Smooth muscle cell (in vitro differentiated cells): ENCODE data around the gene SPRYD3. TPM values are rescaled to one million over a fixed set of nuclear protein-coding genes. Genes with fewer than 3 reads are reported as not detected.

Experiments
- DNase-seq: peaks from one replicate; lab custom pipeline; 2025; ENCODE audit not compliant: unreplicated experiment; lab: John Stamatoyannopoulos, UW
- H2AFZ ChIP-seq: fragments of 200-600 bp; sonication (generic); 2 replicates; pipeline ENCODE4 v1.6.0; 2016; ENCODE audit warnings: antibody characterized with exemption, low read depth, mild to moderate bottlenecking
- H3F3A ChIP-seq: fragments of 200-600 bp; sonication (generic); 2 replicates; pipeline ENCODE4 v1.6.0; 2017; ENCODE audit warnings: antibody characterized with exemption, low read depth
- H3K27ac ChIP-seq: fragments of 200-600 bp; sonication (generic); 2 replicates; pipeline ENCODE4 v1.5.1; 2016; ENCODE audit warnings: low read depth, mild to moderate bottlenecking
- H3K27me3 ChIP-seq: fragments of 200-600 bp; sonication (generic); 2 replicates; pipeline ENCODE4 v1.6.1; 2016; ENCODE audit warnings: low read depth, mild to moderate bottlenecking
- H3K36me3 ChIP-seq: fragments of 200-600 bp; sonication (generic); 2 replicates; pipeline ENCODE4 v1.5.1; 2016; ENCODE audit warnings: low read depth
- H3K4me1 ChIP-seq: fragments of 200-600 bp; sonication (generic); 2 replicates; pipeline ENCODE4 v1.5.1; 2016; ENCODE audit warnings: low read depth
- H3K4me2 ChIP-seq: fragments of 200-600 bp; sonication (generic); 2 replicates; pipeline ENCODE4 v1.6.0; 2016; ENCODE audit warnings: mild to moderate bottlenecking
- H3K4me3 ChIP-seq: fragments of 200-600 bp; sonication (generic); 2 replicates; pipeline ENCODE4 v1.5.1; 2016; ENCODE audit warnings: mild to moderate bottlenecking
- H3K79me2 ChIP-seq: fragments of 200-600 bp; sonication (generic); 2 replicates; pipeline ENCODE4 v1.6.0; 2016; ENCODE audit warnings: low read depth, mild to moderate bottlenecking
- H3K9ac ChIP-seq: fragments of 200-600 bp; sonication (generic); 2 replicates; pipeline ENCODE4 v1.6.0; 2016; ENCODE audit warnings: low read depth
- H3K9me3 ChIP-seq: fragments of 200-600 bp; sonication (generic); replicated peaks from 2 replicates; pipeline ENCODE4 v1.5.1; 2016; ENCODE audit warnings: low read depth
- H4K20me1 ChIP-seq: fragments of 200-600 bp; sonication (generic); 2 replicates; pipeline ENCODE4 v1.6.0; 2016; ENCODE audit warnings: low read depth
- WGBS: methylation state at CpG from one replicate; pipeline ENCODE4 v1.1.7; 2016; ENCODE audit warnings: low lambda C conversion rate; 5-methylcytosine and 5-hydroxymethylcytosine counted together
- polyA plus RNA-seq: library from polyadenylated mRNA; unstranded; fragments of >200 nt; fragmentation: Nextera tagmentation; extraction: Ambion mirVana; gene quantifications from 2 replicates; pipeline ENCODE4 v1.2.1, GENCODE V29; 2016
- total RNA-seq: library from RNA; depleted of rRNA; stranded (reverse); fragments of >200 nt; gene quantifications from 2 replicates; pipeline ENCODE4 v1.2.3, GENCODE V29; 2014
- TF ChIP-seq, protein P1 (sequence below): fragments of 200-600 bp; sonication (generic); IDR thresholded peaks from 2 replicates; pipeline ENCODE4 v1.5.1; 2017; ENCODE audit warnings: borderline replicate concordance, mild to moderate bottlenecking, antibody characterized with exemption; ENCODE audit not compliant: insufficient read depth, poor library complexity, severe bottlenecking

SPRYD3 gene
- total and polyA plus RNA-seq, 2 experiments from 2014 or later, result 20.2 to 57.1 TPM

GRCh38 chr12:53052419-53053217 lies 26.6 kb downstream of the SPRYD3 start:
- no peak for DNase-seq
- no peak overlapping the region for H3K9ac ChIP-seq

GRCh38 chr12:53051881-53052412 lies 27.2 kb downstream of the SPRYD3 start:
- peaks cover 36% of the 10 kb centered on the region for H3K4me1 ChIP-seq
- no peak for DNase-seq
- peak overlapping the region; percentile 26 for H3K27ac ChIP-seq

More at GRCh38 chr12:53052419-53053217, 26.6 kb downstream of the SPRYD3 start:
- Histone ChIP-seq H3K4me3 (no peak overlapping the region), H2AFZ (no peak overlapping the region), H4K20me1 (no peaks in the 10 kb centered on the region), H3F3A (peaks cover 19% of the 10 kb centered on the region), H3K4me2 (peak overlapping the region; percentile 91), H3K27ac (peak overlapping the region; percentile 83), H3K4me1 (peaks cover 34% of the 10 kb centered on the region), H3K27me3 (no peaks in the 10 kb centered on the region), H3K36me3 (no peaks in the 10 kb centered on the region), H3K9me3 (no peaks in the 10 kb centered on the region), H3K79me2 (peaks cover 12% of the 10 kb centered on the region)
- TF ChIP-seq, protein P1, sequence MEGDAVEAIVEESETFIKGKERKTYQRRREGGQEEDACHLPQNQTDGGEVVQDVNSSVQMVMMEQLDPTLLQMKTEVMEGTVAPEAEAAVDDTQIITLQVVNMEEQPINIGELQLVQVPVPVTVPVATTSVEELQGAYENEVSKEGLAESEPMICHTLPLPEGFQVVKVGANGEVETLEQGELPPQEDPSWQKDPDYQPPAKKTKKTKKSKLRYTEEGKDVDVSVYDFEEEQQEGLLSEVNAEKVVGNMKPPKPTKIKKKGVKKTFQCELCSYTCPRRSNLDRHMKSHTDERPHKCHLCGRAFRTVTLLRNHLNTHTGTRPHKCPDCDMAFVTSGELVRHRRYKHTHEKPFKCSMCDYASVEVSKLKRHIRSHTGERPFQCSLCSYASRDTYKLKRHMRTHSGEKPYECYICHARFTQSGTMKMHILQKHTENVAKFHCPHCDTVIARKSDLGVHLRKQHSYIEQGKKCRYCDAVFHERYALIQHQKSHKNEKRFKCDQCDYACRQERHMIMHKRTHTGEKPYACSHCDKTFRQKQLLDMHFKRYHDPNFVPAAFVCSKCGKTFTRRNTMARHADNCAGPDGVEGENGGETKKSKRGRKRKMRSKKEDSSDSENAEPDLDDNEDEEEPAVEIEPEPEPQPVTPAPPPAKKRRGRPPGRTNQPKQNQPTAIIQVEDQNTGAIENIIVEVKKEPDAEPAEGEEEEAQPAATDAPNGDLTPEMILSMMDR, result no peak
- 71% methylated on average over 10 of the region's 11 CpGs for WGBS

GRCh38 chr12:53051058-53051880 lies 27.9 kb downstream of the SPRYD3 start:
- no peaks in the 10 kb centered on the region for H3K36me3 ChIP-seq
- no peak overlapping the region for H2AFZ ChIP-seq
- DNase-seq, result peak; percentile 29
- 48% methylated on average over 11 of the region's 11 CpGs for WGBS
- H3K4me1 ChIP-seq, result peaks cover 37% of the 10 kb centered on the region
- no peak overlapping the region for H3K9ac ChIP-seq
- peak overlapping the region; percentile 45 for H3K4me3 ChIP-seq
- TF ChIP-seq, protein P1, result no peak
- H4K20me1 ChIP-seq, result no peaks in the 10 kb centered on the region
- peaks cover 12% of the 10 kb centered on the region for H3K79me2 ChIP-seq
- H3F3A ChIP-seq, result peaks cover 25% of the 10 kb centered on the region
- H3K27ac ChIP-seq, result peak overlapping the region; percentile 86
- no peaks in the 10 kb centered on the region for H3K9me3 ChIP-seq
- peak overlapping the region; percentile 84 for H3K4me2 ChIP-seq
- no peaks in the 10 kb centered on the region for H3K27me3 ChIP-seq

More at GRCh38 chr12:53051881-53052412, 27.2 kb downstream of the SPRYD3 start:
- TF ChIP-seq, protein P1, result no peak
- no peak overlapping the region for H2AFZ ChIP-seq
- no peaks in the 10 kb centered on the region for H3K27me3 ChIP-seq
- H3K36me3 ChIP-seq, result no peaks in the 10 kb centered on the region
- peaks cover 12% of the 10 kb centered on the region for H3K79me2 ChIP-seq
- no peaks in the 10 kb centered on the region for H3K9me3 ChIP-seq
- H3K9ac ChIP-seq, result no peak overlapping the region
- H3F3A ChIP-seq, result peaks cover 19% of the 10 kb centered on the region
- H3K4me3 ChIP-seq, result no peak overlapping the region
- peak overlapping the region; percentile 84 for H3K4me2 ChIP-seq
- WGBS, result 91% methylated on average over 7 of the region's 7 CpGs
- no peaks in the 10 kb centered on the region for H4K20me1 ChIP-seq
